ENCODE data around the gene ASTL. TPM values are rescaled to one million over a fixed set of nuclear protein-coding genes. Genes with fewer than 3 reads are reported as not detected.

ASTL gene
- total RNA-seq, 1 donor from 2014 or later = not detected

DNA sequence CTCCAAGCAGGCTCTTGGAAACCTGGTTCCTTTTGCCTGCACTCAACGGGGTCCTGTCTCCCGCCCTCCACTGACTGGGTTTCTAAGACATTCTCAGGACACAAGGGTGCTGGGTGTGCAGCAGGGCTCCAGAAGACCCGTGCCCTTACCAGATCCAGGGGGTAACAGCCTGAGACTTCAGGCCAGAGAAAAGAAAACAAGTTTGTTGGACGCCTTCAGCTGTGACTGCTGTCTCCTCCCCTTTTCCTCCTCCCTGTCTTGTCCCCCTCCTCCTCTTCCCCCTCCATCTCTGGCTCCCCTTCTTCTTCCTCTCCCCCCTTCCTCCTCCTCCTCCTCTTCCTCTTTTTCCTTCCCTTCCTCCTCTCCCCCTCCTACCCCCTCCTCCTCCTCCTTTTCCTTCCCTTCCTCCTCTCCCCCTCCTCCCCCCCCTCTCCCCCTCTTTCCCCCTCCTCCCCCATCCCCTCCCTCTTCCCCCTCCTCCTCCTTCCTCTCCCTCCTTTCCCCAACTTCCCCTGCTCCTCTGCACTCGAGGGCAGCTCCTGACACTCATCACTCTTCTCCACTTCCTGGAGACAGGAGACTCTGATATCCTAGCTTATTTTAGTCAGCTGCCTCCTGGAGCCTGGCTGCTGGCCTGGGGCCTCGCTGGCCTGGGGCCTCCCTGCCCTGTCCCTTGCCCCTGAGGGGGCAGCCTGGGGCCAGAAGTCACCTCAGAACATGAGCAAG lies 34.4 kb downstream of the ASTL start:
- H3K4me3 Mint-ChIP-seq = no peak overlapping the region
- H3K36me3 Mint-ChIP-seq = no peaks in the 10 kb centered on the region
- TF ChIP-seq, protein P1, sequence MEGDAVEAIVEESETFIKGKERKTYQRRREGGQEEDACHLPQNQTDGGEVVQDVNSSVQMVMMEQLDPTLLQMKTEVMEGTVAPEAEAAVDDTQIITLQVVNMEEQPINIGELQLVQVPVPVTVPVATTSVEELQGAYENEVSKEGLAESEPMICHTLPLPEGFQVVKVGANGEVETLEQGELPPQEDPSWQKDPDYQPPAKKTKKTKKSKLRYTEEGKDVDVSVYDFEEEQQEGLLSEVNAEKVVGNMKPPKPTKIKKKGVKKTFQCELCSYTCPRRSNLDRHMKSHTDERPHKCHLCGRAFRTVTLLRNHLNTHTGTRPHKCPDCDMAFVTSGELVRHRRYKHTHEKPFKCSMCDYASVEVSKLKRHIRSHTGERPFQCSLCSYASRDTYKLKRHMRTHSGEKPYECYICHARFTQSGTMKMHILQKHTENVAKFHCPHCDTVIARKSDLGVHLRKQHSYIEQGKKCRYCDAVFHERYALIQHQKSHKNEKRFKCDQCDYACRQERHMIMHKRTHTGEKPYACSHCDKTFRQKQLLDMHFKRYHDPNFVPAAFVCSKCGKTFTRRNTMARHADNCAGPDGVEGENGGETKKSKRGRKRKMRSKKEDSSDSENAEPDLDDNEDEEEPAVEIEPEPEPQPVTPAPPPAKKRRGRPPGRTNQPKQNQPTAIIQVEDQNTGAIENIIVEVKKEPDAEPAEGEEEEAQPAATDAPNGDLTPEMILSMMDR (conservative IDR thresholded peaks at IDR 0.05) = no peak
- H3K4me1 Mint-ChIP-seq (ENCODE audit: unreplicated experiment) = peaks cover 10% of the 10 kb centered on the region
- H3K27me3 Mint-ChIP-seq = no peaks in the 10 kb centered on the region
- peaks cover 6% of the 10 kb centered on the region for H3K9me3 Mint-ChIP-seq
- no peak overlapping the region for H3K27ac Mint-ChIP-seq
- DNase-seq (ENCODE audit: extremely low spot score, unreplicated experiment) = peak; percentile 37

DNA sequence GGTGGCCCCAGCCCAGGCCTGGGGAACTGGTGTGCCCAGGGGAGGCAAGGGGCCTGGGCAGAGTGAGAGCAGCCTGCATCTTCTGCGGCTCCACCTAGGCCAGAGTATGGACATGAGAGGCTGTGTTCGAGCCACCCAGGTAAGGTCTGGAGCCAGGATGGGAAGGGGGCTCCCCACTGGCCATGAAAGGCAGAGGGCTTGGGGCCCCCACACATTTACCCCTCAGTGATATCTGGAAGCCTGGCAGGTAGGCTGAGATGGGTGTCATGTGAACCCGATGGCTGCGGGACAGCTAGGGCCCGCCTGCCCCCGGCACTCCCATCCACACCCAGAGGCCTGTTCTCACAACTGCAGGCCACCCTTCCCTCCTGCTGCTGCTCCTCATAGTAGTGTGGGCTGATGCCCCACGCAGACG lies 35.1 kb downstream of the ASTL start:
- Mint-ChIP-seq H3K4me3 (no peak overlapping the region), H3K36me3 (no peaks in the 10 kb centered on the region), H3K9me3 (peaks cover 6% of the 10 kb centered on the region), H3K4me1 (ENCODE audit: unreplicated experiment) (peaks cover 5% of the 10 kb centered on the region), H3K27ac (no peak overlapping the region), H3K27me3 (no peaks in the 10 kb centered on the region)
- peak; percentile 58 for DNase-seq (ENCODE audit: extremely low spot score, unreplicated experiment)
- TF ChIP-seq, protein P1 (conservative IDR thresholded peaks at IDR 0.05) = no peak

DNA sequence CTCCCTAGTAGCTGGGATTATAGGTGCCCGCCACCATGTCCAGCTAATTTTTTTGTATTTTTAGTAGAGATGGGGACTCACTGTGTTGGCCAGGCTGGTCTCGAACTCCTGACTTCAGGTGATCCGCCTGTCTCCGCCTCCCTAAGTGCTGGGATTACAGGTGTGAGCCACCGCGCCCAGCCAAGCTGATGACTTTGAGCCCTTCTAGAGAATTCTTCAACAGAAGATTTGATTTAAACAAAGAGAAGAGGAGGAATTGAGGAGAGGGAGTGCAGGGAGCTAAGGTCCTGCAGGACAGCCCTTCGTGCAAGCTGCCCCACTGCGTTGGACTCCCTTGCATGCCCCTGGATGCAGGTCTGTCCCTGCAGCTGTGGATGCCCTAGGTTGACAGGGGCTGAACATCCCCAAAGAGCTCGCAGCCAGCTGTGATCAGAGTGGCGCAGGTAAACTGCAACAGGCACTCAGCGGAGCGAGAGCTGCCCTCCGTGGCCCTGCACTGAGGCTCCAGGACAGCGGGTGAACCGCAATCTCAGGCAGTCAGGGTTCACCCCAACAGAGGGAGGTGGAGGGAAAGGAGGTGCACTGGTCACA lies 35.6 kb downstream of the ASTL start:
- TF ChIP-seq, protein P1 (conservative IDR thresholded peaks at IDR 0.05) = no peak
- H3K27me3 Mint-ChIP-seq = no peaks in the 10 kb centered on the region
- no peaks in the 10 kb centered on the region for H3K36me3 Mint-ChIP-seq
- DNase-seq (ENCODE audit: extremely low spot score, unreplicated experiment) = peak; percentile 39
- no peak overlapping the region for H3K27ac Mint-ChIP-seq
- H3K4me1 Mint-ChIP-seq (ENCODE audit: unreplicated experiment) = peaks cover under 1% of the 10 kb centered on the region
- H3K4me3 Mint-ChIP-seq = no peak overlapping the region
- H3K9me3 Mint-ChIP-seq = peaks cover 6% of the 10 kb centered on the region

DNA sequence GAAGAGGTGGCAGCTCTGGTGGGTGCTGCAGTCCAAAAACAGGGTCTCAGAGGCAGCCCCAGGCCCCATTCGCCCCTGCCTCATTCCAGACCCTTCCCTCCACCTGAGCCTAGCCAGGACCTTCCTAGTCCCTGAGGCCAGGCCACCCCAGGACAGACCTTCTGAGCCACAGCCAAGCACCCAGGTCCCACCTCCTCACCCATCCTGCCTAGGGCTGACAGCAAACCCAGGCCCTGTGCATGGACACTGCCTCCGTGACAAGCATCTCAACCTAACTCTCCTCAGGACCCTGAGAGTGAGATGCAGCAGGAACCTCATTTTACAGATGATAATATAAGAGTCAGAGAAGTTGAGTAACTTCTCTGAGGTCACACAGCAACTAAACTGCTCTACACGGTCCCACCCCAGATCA lies 37.4 kb downstream of the ASTL start:
- no peak overlapping the region for H3K27ac Mint-ChIP-seq
- TF ChIP-seq, protein P1 (conservative IDR thresholded peaks at IDR 0.05) = no peak
- no peak overlapping the region for H3K4me3 Mint-ChIP-seq
- no peaks in the 10 kb centered on the region for H3K27me3 Mint-ChIP-seq
- no peak for DNase-seq (ENCODE audit: extremely low spot score, unreplicated experiment)
- no peaks in the 10 kb centered on the region for H3K4me1 Mint-ChIP-seq (ENCODE audit: unreplicated experiment)
- peaks cover 6% of the 10 kb centered on the region for H3K9me3 Mint-ChIP-seq
- H3K36me3 Mint-ChIP-seq = no peaks in the 10 kb centered on the region

DNA sequence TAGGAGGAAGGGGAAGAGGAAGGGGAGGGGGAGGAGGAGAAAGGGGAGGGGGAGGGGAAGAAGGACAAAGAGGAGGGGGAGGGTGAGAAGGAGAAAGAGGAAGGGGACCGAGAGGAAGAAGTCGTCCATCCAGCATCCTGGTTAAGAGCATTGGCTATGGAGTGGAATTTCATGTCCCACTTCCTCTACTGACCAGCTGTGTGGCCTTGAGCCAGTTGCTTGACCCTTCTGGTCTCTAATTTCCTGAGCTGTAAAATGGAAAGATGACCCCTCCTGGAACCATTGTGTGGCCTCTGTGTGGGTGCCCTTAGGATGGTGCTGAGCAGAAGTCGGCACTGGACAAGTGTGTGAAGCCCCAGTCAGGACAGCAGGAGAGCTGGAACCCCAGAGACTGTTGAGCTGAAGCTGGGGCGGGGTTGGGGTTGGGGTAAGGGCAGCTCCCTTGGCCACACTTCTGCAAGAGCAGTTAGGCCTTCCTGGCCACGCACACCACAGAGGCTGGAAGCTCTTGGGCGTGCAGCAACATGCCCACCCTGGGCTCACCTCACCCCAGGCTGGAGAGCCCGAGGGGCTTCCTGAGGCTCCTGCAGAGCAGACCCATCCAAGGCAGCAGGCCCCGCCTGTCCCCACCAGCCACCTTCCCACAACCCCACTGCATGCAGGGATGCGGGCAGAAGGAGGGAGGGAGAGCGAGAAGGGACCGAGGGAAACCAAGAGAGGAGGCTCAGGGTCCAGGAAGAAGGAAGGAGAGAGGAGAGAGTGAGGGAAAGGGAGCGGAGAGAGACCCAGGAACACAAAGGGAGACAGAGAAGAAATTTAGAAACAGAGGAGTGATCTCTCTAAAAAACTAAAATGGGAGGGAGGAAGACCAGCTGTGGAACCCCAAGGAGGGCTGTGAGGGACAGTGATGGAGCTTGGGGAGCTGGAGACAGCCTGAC lies 38.2 kb downstream of the ASTL start:
- H3K9me3 Mint-ChIP-seq = peaks cover 9% of the 10 kb centered on the region
- peaks cover 3% of the 10 kb centered on the region for H3K4me1 Mint-ChIP-seq (ENCODE audit: unreplicated experiment)
- peak; percentile 62 for DNase-seq (ENCODE audit: extremely low spot score, unreplicated experiment)
- TF ChIP-seq, protein P1 (conservative IDR thresholded peaks at IDR 0.05) = no peak
- peaks cover 5% of the 10 kb centered on the region for H3K36me3 Mint-ChIP-seq
- no peak overlapping the region for H3K4me3 Mint-ChIP-seq
- H3K27ac Mint-ChIP-seq = no peak overlapping the region
- H3K27me3 Mint-ChIP-seq = no peaks in the 10 kb centered on the region
